ENCODE data around the gene LYSMD2. TPM values are rescaled to one million over a fixed set of nuclear protein-coding genes. Genes with fewer than 3 reads are reported as not detected.

The LYSMD2 gene
- polyA plus RNA-seq, 3 donors, result 4.6 to 5.5 (median 5.4) TPM

DNA sequence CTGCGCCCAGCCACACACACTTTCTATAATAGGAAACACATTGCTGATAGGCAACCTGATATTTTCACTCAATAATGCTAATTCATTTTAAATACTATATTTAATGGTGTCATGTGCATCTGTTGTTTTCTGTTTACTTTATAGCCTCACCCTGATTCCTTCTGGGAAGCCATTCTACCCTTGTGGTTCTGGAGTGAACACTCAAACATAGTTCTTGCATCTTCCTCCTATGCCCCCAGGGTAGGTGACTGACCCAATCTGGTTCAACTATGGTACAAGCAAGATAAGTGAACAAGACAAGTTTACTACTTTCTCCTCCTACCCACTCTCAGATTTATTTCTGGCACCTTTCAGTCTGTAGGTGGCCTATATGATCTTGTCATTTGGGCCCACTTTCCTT is 60.4 kb downstream of the LYSMD2 start:
- DNase-seq (ENCODE audit: low read depth in 3 of 3, low spot score in 2 of 3), result no peak

DNA sequence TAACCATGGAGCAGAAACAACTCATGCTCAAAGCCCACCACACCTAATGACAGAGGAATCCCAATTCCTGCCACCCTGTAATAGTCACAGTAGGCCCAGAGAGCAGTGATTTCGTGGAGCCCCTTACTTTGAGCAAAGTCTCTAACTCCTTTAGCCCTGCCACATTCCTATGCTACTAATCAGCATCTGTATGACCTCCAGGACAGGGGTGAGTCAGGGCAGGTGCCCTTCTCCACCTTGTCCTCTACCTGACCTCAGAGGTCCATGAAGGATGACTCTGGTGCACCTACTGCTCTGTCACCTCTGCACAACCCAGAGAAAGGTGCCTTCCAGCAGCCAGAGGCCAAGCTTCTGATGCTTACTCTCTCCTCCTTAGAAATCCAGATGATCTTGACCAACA is 62.2 kb downstream of the LYSMD2 start:
- no peak for DNase-seq (ENCODE audit: low read depth in 3 of 3, low spot score in 2 of 3)

Other genes with a start within 250 kb of the LYSMD2 start
- gene DMXL2, start 114.9 kb downstream of the LYSMD2 start, polyA plus RNA-seq (ENCODE audit: insufficient read length in 3 of 3), result 10 to 100 TPM; 49.2 to 55.5 (median 50.7) TPM
- gene SCG3, start 56.2 kb downstream of the LYSMD2 start, polyA plus RNA-seq (ENCODE audit: insufficient read length in 3 of 3), result under 1 TPM in 2 of 3 donors, not detected in 1; 0.06 to 0.10 TPM
- gene TMOD2, start 13.9 kb upstream of the LYSMD2 start, polyA plus RNA-seq (ENCODE audit: insufficient read length in 3 of 3), result 1 to 10 TPM; 4.0 to 4.6 (median 4.1) TPM
- 10 to 100 TPM; 53.4 to 56.1 (median 54.1) TPM for gene TMOD3, start 92.0 kb upstream of the LYSMD2 start, polyA plus RNA-seq (ENCODE audit: insufficient read length in 3 of 3)
- gene LEO1, start 234.1 kb upstream of the LYSMD2 start, polyA plus RNA-seq (ENCODE audit: insufficient read length in 3 of 3), result 10 to 100 TPM; 39.7 to 42.9 (median 40.9) TPM

Measured in right renal cortex interstitium (tissue), 3 donors.